VCaP (cell line): ENCODE data around the gene FAM234B.

Experiments used
- H3K27ac ChIP-seq: fragments of 450-650 bp; 2 replicates; pipeline ENCODE4 v1.5.1; 2017
- TF ChIP-seq, protein P1 (sequence below): fragments of 450-650 bp; conservative IDR thresholded peaks from 2 replicates; pipeline ENCODE4 v1.5.1; 2017; ENCODE audit warnings: mild to moderate bottlenecking, moderate library complexity

The FAM234B gene

DNA sequence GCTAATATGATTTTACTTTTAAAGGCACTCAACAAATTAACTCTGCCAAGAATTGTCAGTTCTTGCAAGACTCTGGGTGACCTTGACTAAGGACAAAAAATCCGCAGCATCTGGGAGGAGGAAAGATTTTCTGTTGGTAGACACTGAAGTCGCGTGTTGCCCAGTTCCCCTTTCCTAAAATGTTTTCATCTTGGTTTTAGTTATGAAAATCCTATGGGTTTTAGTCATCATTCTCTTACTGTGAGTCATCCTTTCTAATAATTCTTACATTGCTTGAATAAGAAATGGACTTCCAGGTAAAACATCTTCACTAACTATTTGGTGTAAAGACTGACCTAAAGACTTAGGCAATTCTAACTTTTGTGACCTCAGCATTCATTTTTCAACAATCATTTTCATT lies 50.2 kb downstream of the FAM234B start:
- no peak overlapping the region for H3K27ac ChIP-seq
- TF ChIP-seq, protein P1, sequence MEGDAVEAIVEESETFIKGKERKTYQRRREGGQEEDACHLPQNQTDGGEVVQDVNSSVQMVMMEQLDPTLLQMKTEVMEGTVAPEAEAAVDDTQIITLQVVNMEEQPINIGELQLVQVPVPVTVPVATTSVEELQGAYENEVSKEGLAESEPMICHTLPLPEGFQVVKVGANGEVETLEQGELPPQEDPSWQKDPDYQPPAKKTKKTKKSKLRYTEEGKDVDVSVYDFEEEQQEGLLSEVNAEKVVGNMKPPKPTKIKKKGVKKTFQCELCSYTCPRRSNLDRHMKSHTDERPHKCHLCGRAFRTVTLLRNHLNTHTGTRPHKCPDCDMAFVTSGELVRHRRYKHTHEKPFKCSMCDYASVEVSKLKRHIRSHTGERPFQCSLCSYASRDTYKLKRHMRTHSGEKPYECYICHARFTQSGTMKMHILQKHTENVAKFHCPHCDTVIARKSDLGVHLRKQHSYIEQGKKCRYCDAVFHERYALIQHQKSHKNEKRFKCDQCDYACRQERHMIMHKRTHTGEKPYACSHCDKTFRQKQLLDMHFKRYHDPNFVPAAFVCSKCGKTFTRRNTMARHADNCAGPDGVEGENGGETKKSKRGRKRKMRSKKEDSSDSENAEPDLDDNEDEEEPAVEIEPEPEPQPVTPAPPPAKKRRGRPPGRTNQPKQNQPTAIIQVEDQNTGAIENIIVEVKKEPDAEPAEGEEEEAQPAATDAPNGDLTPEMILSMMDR, result no peak

GRCh38 chr12:13095266-13095995 lies 51.2 kb downstream of the FAM234B start:
- TF ChIP-seq, protein P1, result no peak
- no peak overlapping the region for H3K27ac ChIP-seq

DNA sequence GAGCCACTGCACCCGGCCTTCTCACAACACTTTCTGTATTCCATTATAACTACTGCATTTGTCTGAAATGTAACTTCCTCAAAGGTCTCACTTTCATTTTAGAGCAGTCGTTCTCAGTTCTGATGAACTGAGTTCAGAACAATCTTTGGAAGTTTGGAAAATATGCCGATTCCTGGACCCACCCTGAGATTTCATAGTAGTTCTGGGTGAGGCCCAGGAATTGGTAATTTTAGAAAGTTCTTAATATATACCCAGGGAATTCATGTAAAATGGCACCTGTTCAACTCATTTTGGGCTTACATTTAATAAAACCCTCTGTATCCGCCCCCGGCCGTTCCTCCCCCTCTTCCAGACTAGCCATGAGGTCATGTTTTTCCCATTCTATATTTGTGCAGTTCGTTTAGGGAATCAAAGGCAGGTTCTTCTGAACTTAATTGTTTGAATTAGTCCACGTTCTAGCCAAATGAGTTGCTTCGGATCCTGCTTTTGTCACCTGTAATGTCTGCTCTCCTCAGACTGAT lies 53.4 kb downstream of the FAM234B start:
- peak overlapping the region; percentile 63 for H3K27ac ChIP-seq
- TF ChIP-seq, protein P1, result no peak

DNA sequence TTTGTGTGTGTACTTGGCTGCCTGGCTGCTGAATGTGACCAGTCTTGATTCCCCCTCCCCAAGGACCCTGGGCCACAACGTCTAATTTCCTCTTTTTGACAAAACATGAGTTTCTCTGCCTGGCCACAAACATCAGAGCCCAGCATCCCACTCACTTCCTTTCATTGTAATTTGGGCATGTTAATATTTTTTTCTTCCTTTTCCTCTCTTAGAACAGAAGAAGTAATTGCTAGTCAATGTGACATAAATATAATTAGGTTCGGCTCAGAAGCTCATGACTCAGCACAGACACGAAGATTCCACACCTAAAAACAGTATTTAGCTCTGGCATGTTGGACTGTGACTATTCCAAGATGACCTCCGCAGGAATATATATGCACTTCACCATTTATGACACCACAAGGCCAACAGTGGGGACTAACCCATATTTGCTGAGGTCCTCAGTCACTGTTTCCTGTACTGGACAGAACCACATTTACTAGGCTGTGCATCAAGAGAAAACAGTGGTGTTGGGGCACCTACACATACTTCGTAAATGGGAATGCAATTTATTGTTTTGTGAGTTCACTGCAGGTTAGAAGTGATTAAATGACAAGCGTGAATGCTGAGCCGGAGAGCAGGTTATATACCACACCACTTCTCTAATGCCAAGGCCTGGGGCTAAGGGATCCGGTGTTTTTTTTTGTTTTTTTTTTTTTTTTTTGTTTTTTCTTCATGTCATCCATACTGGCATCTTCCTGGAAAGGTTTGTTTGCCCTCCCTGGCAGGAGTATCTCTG lies 55.1 kb downstream of the FAM234B start:
- TF ChIP-seq, protein P1, result no peak
- no peak overlapping the region for H3K27ac ChIP-seq

- H3K27ac ChIP-seq, result no peak overlapping the region
- TF ChIP-seq, protein P1, result no peak
Observed at GRCh38 chr12:13099844-13100604, 55.8 kb downstream of the FAM234B start.

DNA sequence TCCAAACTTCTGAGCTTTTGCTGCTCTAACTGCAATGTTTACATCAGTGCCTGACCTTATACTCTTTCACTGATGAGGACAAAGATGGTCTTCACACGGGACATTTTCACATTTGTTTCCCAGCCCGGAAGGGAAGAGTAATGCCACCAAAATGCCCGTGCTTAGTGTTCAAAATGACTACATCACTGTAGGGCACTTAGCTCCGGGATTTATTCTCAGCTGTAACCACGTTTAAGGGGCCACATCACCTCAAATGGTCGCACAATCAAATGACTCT lies 56.4 kb downstream of the FAM234B start:
- peak overlapping the region; percentile 78 for H3K27ac ChIP-seq
- TF ChIP-seq, protein P1, result no peak
